OCI-LY1 (cell line): Measurements from ENCODE around the gene GBA2.
A peak's percentile ranks its signal among the peaks of the same experiment; 100 is the strongest.

Source experiments
- H2AFZ ChIP-seq: fragments of 200-600 bp; sonication (generic), shearing (Covaris generic); 2 replicates; pipeline ENCODE4 v1.6.0; 2014; ENCODE audit warnings: antibody characterized with exemption, mild to moderate bottlenecking, low read length
- H3F3A ChIP-seq: fragments of 200-600 bp; sonication (generic), shearing (Covaris generic); 2 replicates; pipeline ENCODE4 v1.6.0; 2014; ENCODE audit warnings: mild to moderate bottlenecking, antibody characterized with exemption, low read length, moderate library complexity; ENCODE audit not compliant: insufficient read depth
- H3K27ac ChIP-seq: fragments of 200-600 bp; sonication (generic); 2 replicates; pipeline ENCODE4 v1.5.1; 2014; ENCODE audit warnings: low read length, mixed run types, mild to moderate bottlenecking, low read depth; ENCODE audit not compliant: poor library complexity, severe bottlenecking
- H3K27me3 ChIP-seq: fragments of 200-600 bp; sonication (generic); 2 replicates; pipeline ENCODE4 v1.6.0; 2014; ENCODE audit warnings: antibody characterized with exemption, mild to moderate bottlenecking, low read length, moderate library complexity; ENCODE audit not compliant: insufficient read depth
- H3K36me3 ChIP-seq: fragments of 200-600 bp; sonication (generic); 2 replicates; pipeline ENCODE4 v1.6.1; 2014; ENCODE audit warnings: mild to moderate bottlenecking, antibody characterized with exemption, low read length, moderate library complexity, mixed read lengths; ENCODE audit not compliant: insufficient read depth
- H3K4me1 ChIP-seq: fragments of 200-600 bp; sonication (generic); 2 replicates; pipeline ENCODE4 v1.5.1; 2014; ENCODE audit warnings: mild to moderate bottlenecking, low read length, moderate library complexity; ENCODE audit not compliant: insufficient read depth, severe bottlenecking
- H3K4me2 ChIP-seq: fragments of 200-600 bp; sonication (generic), shearing (Covaris generic); 2 replicates; pipeline ENCODE4 v1.6.1; 2014; ENCODE audit warnings: low read length
- H3K4me3 ChIP-seq: fragments of 200-600 bp; sonication (generic); 2 replicates; pipeline ENCODE4 v1.5.1; 2014; ENCODE audit warnings: low read length, low read depth, mild to moderate bottlenecking, mixed read lengths; ENCODE audit not compliant: poor library complexity, severe bottlenecking
- H3K79me2 ChIP-seq: fragments of 200-600 bp; shearing (Covaris generic); 2 replicates; pipeline ENCODE4 v1.6.1; 2016; ENCODE audit warnings: mixed run types, low read length, mixed read lengths; ENCODE audit not compliant: insufficient read depth
- H3K9ac ChIP-seq: fragments of 200-600 bp; sonication (generic), shearing (Covaris generic); 2 replicates; pipeline ENCODE4 v1.6.1; 2014; ENCODE audit warnings: mild to moderate bottlenecking, low read length, mixed read lengths
- H3K9me2 ChIP-seq: fragments of 200-600 bp; sonication (generic), shearing (Covaris generic); 2 replicates; pipeline ENCODE4 v1.6.1; 2014; ENCODE audit warnings: low read depth, mild to moderate bottlenecking, low read length, mixed read lengths
- H3K9me3 ChIP-seq: fragments of 200-600 bp; shearing (Covaris generic); 2 replicates; pipeline ENCODE4 v1.6.1; 2014; ENCODE audit warnings: low read length, mixed read lengths
- H4K20me1 ChIP-seq: fragments of 200-600 bp; sonication (generic), shearing (Covaris generic); 2 replicates; pipeline ENCODE4 v1.6.0; 2016; ENCODE audit warnings: mild to moderate bottlenecking, low read length; ENCODE audit not compliant: insufficient read depth
- CTCF ChIP-seq: fragments of 200-600 bp; sonication (generic), shearing (Covaris generic); IDR thresholded peaks from 2 replicates; pipeline ENCODE4 v1.5.1; 2017; ENCODE audit warnings: mild to moderate bottlenecking, antibody characterized with exemption, low read length, moderate library complexity, mixed read lengths
- EZH2 ChIP-seq: fragments of 200-600 bp; sonication (generic), shearing (Covaris generic); IDR thresholded peaks from 2 replicates; pipeline ENCODE4 v1.8.0; 2017; ENCODE audit warnings: borderline replicate concordance, mixed run types, mild to moderate bottlenecking, antibody characterized with exemption, low read length, moderate library complexity, mixed read lengths

The GBA2 gene

GRCh38 chr9:35757226-35757891 is 8.3 kb upstream of the GBA2 start:
- Histone ChIP-seq H3K9me3 (no peaks in the 10 kb centered on the region), H3K79me2 (no peaks in the 10 kb centered on the region), H3K4me1 (peaks cover 31% of the 10 kb centered on the region), H3K27me3 (no peaks in the 10 kb centered on the region), H3K4me3 (peak overlapping the region; percentile 90), H2AFZ (peak overlapping the region; percentile 4; the same call in 1 of the 2 replicates), H3K9me2 (no peaks in the 10 kb centered on the region), H3K36me3 (peaks cover 16% of the 10 kb centered on the region; the same call in 1 of the 2 replicates), H4K20me1 (no peaks in the 10 kb centered on the region), H3K27ac (peak overlapping the region; percentile 91), H3K4me2 (peak overlapping the region; percentile 96), H3F3A (no peaks in the 10 kb centered on the region), H3K9ac (peak overlapping the region; percentile 95)
- TF ChIP-seq CTCF (no peak), EZH2 (no peak)

- Histone ChIP-seq H3K9ac (peak overlapping the region; percentile 95), H3K9me3 (no peaks in the 10 kb centered on the region), H3K27me3 (no peaks in the 10 kb centered on the region), H3K4me1 (peaks cover 31% of the 10 kb centered on the region), H3K36me3 (peaks cover 23% of the 10 kb centered on the region; the same call in 1 of the 2 replicates), H2AFZ (no peak overlapping the region), H3K9me2 (no peaks in the 10 kb centered on the region), H3F3A (no peaks in the 10 kb centered on the region), H3K4me3 (peak overlapping the region; percentile 90), H3K27ac (peak overlapping the region; percentile 91), H3K4me2 (peak overlapping the region; percentile 96), H3K79me2 (no peaks in the 10 kb centered on the region), H4K20me1 (no peaks in the 10 kb centered on the region)
- no peak for TF ChIP-seq EZH2
- TF ChIP-seq CTCF = peak; percentile 83
These were observed 7.5 kb upstream of the GBA2 start for GRCh38 chr9:35756275-35757225.

- H3K9me2 ChIP-seq = no peaks in the 10 kb centered on the region
- TF ChIP-seq EZH2 (no peak), CTCF (no peak)
- H3K27ac ChIP-seq = peak overlapping the region; percentile 91
- H3K4me3 ChIP-seq = no peak overlapping the region
- H2AFZ ChIP-seq = no peak overlapping the region
- no peak overlapping the region for H3K4me2 ChIP-seq
- no peaks in the 10 kb centered on the region for H3K9me3 ChIP-seq
- no peaks in the 10 kb centered on the region for H4K20me1 ChIP-seq
- peaks cover 24% of the 10 kb centered on the region; the same call in 1 of the 2 replicates for H3K36me3 ChIP-seq
- no peak overlapping the region for H3K9ac ChIP-seq
- H3K79me2 ChIP-seq = no peaks in the 10 kb centered on the region
- H3K27me3 ChIP-seq = no peaks in the 10 kb centered on the region
- H3K4me1 ChIP-seq = peaks cover 34% of the 10 kb centered on the region
- no peaks in the 10 kb centered on the region for H3F3A ChIP-seq
These were observed 6.0 kb upstream of the GBA2 start for GRCh38 chr9:35755071-35755470.
